ENCODE results near the gene VSIG4.

DNA sequence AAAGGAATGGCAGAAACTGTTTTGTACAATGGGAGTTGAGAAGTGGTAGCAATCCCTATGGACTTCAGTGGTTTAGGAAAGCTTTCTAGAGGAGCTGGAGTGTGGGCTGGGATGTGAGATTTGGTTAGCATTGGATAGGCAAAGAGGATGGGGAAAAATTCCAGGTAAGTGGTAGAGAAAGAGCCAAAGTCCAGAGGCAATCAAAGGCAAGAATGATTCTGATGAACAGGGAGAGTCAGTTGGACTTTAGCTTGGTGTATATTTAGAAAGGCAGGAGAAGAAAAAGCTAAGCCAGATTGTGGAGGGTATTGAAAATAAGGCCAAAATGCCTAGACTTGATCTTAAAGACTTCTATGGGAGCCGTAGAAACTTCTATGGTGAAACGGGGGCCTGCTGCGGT, 3.7 kb upstream of the VSIG4 start:
- TF ChIP-seq POLR2A (IDR thresholded peaks at IDR 0.05), result no peak
- TF ChIP-seq, protein P1, sequence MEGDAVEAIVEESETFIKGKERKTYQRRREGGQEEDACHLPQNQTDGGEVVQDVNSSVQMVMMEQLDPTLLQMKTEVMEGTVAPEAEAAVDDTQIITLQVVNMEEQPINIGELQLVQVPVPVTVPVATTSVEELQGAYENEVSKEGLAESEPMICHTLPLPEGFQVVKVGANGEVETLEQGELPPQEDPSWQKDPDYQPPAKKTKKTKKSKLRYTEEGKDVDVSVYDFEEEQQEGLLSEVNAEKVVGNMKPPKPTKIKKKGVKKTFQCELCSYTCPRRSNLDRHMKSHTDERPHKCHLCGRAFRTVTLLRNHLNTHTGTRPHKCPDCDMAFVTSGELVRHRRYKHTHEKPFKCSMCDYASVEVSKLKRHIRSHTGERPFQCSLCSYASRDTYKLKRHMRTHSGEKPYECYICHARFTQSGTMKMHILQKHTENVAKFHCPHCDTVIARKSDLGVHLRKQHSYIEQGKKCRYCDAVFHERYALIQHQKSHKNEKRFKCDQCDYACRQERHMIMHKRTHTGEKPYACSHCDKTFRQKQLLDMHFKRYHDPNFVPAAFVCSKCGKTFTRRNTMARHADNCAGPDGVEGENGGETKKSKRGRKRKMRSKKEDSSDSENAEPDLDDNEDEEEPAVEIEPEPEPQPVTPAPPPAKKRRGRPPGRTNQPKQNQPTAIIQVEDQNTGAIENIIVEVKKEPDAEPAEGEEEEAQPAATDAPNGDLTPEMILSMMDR (IDR thresholded peaks at IDR 0.05), result no peak
